ENCODE measurements around the gene OPN4. TPM values are rescaled to one million over a fixed set of nuclear protein-coding genes. Genes with fewer than 3 reads are reported as not detected.

OPN4 gene
- polyA plus RNA-seq, 1 of the 3 experiments (the other 2 are of a cell fraction): 0.03 TPM

GRCh38 chr10:86715156-86715795 lies 60.9 kb downstream of the OPN4 start:
- Histone ChIP-seq H2AFZ (ENCODE audit: low read depth) (no peak overlapping the region), H3K4me2 (no peak overlapping the region), H3F3A (replicated peaks; ENCODE audit: insufficient read depth) (peaks cover 10% of the 10 kb centered on the region), H3K36me3 (replicated peaks in 1 of 2; ENCODE audit: control insufficient read depth in 1 of 2, insufficient read depth in 2 of 2, low read length in 1 of 2) (no peaks in the 10 kb centered on the region), H3K9me3 (no peaks in the 10 kb centered on the region), H3K4me1 (ENCODE audit: control insufficient read depth in 1 of 2, insufficient read depth in 2 of 2, low read depth in 1 of 2, low read length in 1 of 2) (peaks cover 10 to 11% of the 10 kb centered on the region in 2 experiments; a peak in 2 of 4 replicates), H3K4me3 (ENCODE audit: low read depth in 2 of 2, low read length in 1 of 2) (no peak overlapping the region), H3K79me2 (ENCODE audit: insufficient read depth) (no peaks in the 10 kb centered on the region; the same call in 1 of the 2 replicates), H3K9me2 (no peaks in the 10 kb centered on the region), H3K27ac (ENCODE audit: low read depth in 2 of 2, low read length in 1 of 2) (no peak overlapping the region), H3K27me3 (ENCODE audit: insufficient read depth) (no peaks in the 10 kb centered on the region), H3K9ac (no peak overlapping the region), H4K20me1 (ENCODE audit: insufficient read depth) (no peaks in the 10 kb centered on the region)
- CTCF ChIA-PET: interaction anchor here (1.0 to 2.1 kb wide), 3 partner anchors 14 to 28 kb away, joined by 3 to 6 read pairs (median 5); no protein-coding TSS in a partner anchor
- WGBS (ENCODE audit: low lambda C conversion rate): 70% methylated on average over 6 of the region's 6 CpGs
- DNase-seq: no peak
- POLR2A ChIA-PET: interaction anchor here (0.7 to 1.8 kb wide), 2 partner anchors 41 to 49 kb away, joined by 3 to 7 read pairs; partner anchors contain the start of gene BMPR1A
- TF ChIP-seq, protein P1, sequence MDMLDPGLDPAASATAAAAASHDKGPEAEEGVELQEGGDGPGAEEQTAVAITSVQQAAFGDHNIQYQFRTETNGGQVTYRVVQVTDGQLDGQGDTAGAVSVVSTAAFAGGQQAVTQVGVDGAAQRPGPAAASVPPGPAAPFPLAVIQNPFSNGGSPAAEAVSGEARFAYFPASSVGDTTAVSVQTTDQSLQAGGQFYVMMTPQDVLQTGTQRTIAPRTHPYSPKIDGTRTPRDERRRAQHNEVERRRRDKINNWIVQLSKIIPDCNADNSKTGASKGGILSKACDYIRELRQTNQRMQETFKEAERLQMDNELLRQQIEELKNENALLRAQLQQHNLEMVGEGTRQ (IDR thresholded peaks at IDR 0.05; ENCODE audit: borderline replicate concordance, low read depth, low read length): no peak
- TF ChIP-seq TEAD4 (IDR thresholded peaks at IDR 0.05; ENCODE audit: borderline replicate concordance, insufficient read depth): no peak
- no peak for TF ChIP-seq YY1 (IDR thresholded peaks at IDR 0.05; ENCODE audit: low read depth)
- no peak for TF ChIP-seq NRF1 (IDR thresholded peaks at IDR 0.05; ENCODE audit: low read depth, low read length)
- no peak for TF ChIP-seq EZH2phosphoT487 (IDR thresholded peaks at IDR 0.05; ENCODE audit: borderline replicate concordance, low read depth)
- TF ChIP-seq RCOR1 (IDR thresholded peaks at IDR 0.05; ENCODE audit: low read length): no peak
- no peak for TF ChIP-seq MEF2A (IDR thresholded peaks at IDR 0.05; ENCODE audit: borderline replicate concordance, low read depth)
- TF ChIP-seq SIN3A (IDR thresholded peaks at IDR 0.05; ENCODE audit: borderline replicate concordance, low read depth, low read length): no peak
- TF ChIP-seq NFIC (IDR thresholded peaks at IDR 0.05; ENCODE audit: borderline replicate concordance): no peak
- TF ChIP-seq FOXJ3 (CRISPR knock-in tag; IDR thresholded peaks at IDR 0.05): no peak
- no peak for TF ChIP-seq SMC3 (IDR thresholded peaks at IDR 0.05; ENCODE audit: low read depth, low read length)
- TF ChIP-seq JUND (IDR thresholded peaks at IDR 0.05): no peak
- no peak for TF ChIP-seq USF1 (IDR thresholded peaks at IDR 0.05; ENCODE audit: borderline replicate concordance, low read depth)
- TF ChIP-seq TAF1 (IDR thresholded peaks at IDR 0.05; ENCODE audit: borderline replicate concordance, low read depth, low read length): no peak
- no peak for TF ChIP-seq RXRA (IDR thresholded peaks at IDR 0.05; ENCODE audit: borderline replicate concordance, low read depth)
- no peak for TF ChIP-seq RFX5 (IDR thresholded peaks at IDR 0.05; ENCODE audit: low read length)

DNA sequence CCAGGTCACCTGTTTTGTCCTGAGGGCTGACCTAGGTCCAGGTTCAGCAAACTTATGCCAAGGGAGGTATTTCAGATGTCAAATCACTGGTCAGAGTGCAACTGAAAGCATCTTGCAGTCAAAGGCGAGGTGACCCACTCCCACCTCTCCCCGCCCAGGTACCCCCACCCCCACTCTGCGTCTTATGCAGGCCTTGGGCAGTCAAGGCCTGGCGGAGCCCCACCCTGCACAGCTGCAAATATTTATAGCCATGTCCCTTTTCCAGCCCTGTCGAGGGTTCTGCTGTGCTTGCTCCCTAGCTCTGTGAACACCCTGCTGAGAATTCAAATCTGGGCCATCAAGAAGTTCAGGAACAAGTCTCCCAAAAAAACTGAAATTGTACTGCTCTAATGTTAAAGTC lies 61.5 kb downstream of the OPN4 start:
- DNase-seq: no peak
- TF ChIP-seq ELF1 (IDR thresholded peaks at IDR 0.05) (no peak), TAF1 (IDR thresholded peaks at IDR 0.05; ENCODE audit: borderline replicate concordance, low read depth, low read length) (no peak), EP300 (IDR thresholded peaks at IDR 0.05; ENCODE audit: borderline replicate concordance in 1 of 2, low read depth in 1 of 2, low read length in 1 of 2) (no peak), MEF2A (IDR thresholded peaks at IDR 0.05; ENCODE audit: borderline replicate concordance, low read depth) (no peak), NFIC (IDR thresholded peaks at IDR 0.05; ENCODE audit: borderline replicate concordance) (no peak), USF1 (IDR thresholded peaks at IDR 0.05; ENCODE audit: borderline replicate concordance, low read depth) (no peak), FOSL2 (IDR thresholded peaks at IDR 0.05; ENCODE audit: borderline replicate concordance, low read depth) (no peak), TEAD4 (IDR thresholded peaks at IDR 0.05; ENCODE audit: borderline replicate concordance, insufficient read depth) (no peak)
- Histone ChIP-seq H4K20me1 (ENCODE audit: insufficient read depth) (no peaks in the 10 kb centered on the region), H3F3A (replicated peaks; ENCODE audit: insufficient read depth) (peaks cover 7% of the 10 kb centered on the region), H3K27ac (ENCODE audit: low read depth in 2 of 2, low read length in 1 of 2) (no peak overlapping the region), H3K9me2 (no peaks in the 10 kb centered on the region), H3K36me3 (replicated peaks in 1 of 2; ENCODE audit: control insufficient read depth in 1 of 2, insufficient read depth in 2 of 2, low read length in 1 of 2) (no peaks in the 10 kb centered on the region), H3K4me1 (ENCODE audit: control insufficient read depth in 1 of 2, insufficient read depth in 2 of 2, low read depth in 1 of 2, low read length in 1 of 2) (peaks cover 7 to 9% of the 10 kb centered on the region in 2 experiments; a peak in 2 of 4 replicates), H3K9ac (no peak overlapping the region), H3K79me2 (ENCODE audit: insufficient read depth) (no peaks in the 10 kb centered on the region; the same call in 1 of the 2 replicates), H3K9me3 (no peaks in the 10 kb centered on the region), H3K4me3 (ENCODE audit: low read depth in 2 of 2, low read length in 1 of 2) (no peak overlapping the region), H2AFZ (ENCODE audit: low read depth) (no peak overlapping the region), H3K27me3 (ENCODE audit: insufficient read depth) (no peaks in the 10 kb centered on the region), H3K4me2 (no peak overlapping the region)
- POLR2A ChIA-PET: interaction anchor here (0.7 to 1.8 kb wide), 2 partner anchors 40 to 50 kb away, joined by 3 to 7 read pairs; partner anchors contain the start of gene BMPR1A
- 81% methylated on average over 5 of the region's 5 CpGs for WGBS (ENCODE audit: low lambda C conversion rate)
- CTCF ChIA-PET: interaction anchor here (1.5 to 2.1 kb wide), 3 partner anchors 22 to 184 kb away, joined by 5 to 6 read pairs (median 5); no protein-coding TSS in a partner anchor
